ENCODE data around the gene VGF.

- TF ChIP-seq FOS (IDR thresholded peaks at IDR 0.05; ENCODE audit: borderline replicate concordance, insufficient read depth, low read length) (no peak), CTCF (IDR thresholded peaks at IDR 0.05; ENCODE audit: extremely low read depth in 1 of 2, insufficient read depth in 1 of 2, low read depth in 1 of 2, low read length in 2 of 2) (no peak), EZH2 (IDR thresholded peaks at IDR 0.05; ENCODE audit: borderline replicate concordance, low read depth, low read length, severe bottlenecking) (no peak), POLR2A (IDR thresholded peaks at IDR 0.05; ENCODE audit: low read depth, low read length) (no peak), GATA2 (IDR thresholded peaks at IDR 0.05; ENCODE audit: insufficient read depth, insufficient read length, low read depth, low read length) (no peak), MAX (IDR thresholded peaks at IDR 0.05; ENCODE audit: insufficient read depth, insufficient read length) (no peak), POLR2AphosphoS5 (IDR thresholded peaks at IDR 0.05; ENCODE audit: insufficient read depth, low read depth, low read length) (no peak)
These were observed 42.1 kb upstream of the VGF start for GRCh38 chr7:101207459-101207858.

All from endothelial cell of umbilical vein (primary cell).